Measurements from ENCODE around the gene NUP93. TPM values are rescaled to one million over a fixed set of nuclear protein-coding genes. Genes with fewer than 3 reads are reported as not detected.

NUP93 gene
- total and polyA plus RNA-seq, 11 donors, result 21.8 to 49.0 (median 27.8) TPM

DNA sequence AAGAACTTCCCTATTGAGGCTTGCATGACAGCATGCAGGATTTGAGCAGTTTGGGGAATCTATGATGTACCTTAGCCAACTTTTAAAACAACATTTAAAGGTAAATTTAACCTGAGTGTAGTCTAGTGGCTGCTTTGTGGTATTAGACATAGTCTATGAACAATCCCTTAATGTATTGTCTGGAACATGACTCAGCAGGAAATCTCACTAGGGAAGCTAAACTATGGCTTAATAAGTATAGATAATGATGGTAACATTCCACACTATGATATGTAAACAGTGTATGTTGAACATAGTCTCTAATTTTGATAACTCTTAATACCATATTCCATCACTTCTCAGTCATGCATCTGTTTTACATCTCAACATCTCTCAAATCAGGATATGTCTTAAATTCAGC is 83.0 kb downstream of the NUP93 start:
- peaks cover 0 to 5% (median 0%) of the 10 kb centered on the region in 12 donors for H3K4me1 ChIP-seq
- no peaks in the 10 kb centered on the region for H3K27me3 ChIP-seq
- DNase-seq, result no peak
- ATAC-seq, result no peak
- no peak overlapping the region for H3K4me3 ChIP-seq
- peaks cover 0 to 3% (median 0%) of the 10 kb centered on the region in 9 donors for H3K36me3 ChIP-seq
- H3K27ac ChIP-seq, result no peak overlapping the region
- intact Hi-C loops (cut with DNase I), result no loop called here
- no peaks in the 10 kb centered on the region for H3K9me3 ChIP-seq
- TF ChIP-seq, protein P1, sequence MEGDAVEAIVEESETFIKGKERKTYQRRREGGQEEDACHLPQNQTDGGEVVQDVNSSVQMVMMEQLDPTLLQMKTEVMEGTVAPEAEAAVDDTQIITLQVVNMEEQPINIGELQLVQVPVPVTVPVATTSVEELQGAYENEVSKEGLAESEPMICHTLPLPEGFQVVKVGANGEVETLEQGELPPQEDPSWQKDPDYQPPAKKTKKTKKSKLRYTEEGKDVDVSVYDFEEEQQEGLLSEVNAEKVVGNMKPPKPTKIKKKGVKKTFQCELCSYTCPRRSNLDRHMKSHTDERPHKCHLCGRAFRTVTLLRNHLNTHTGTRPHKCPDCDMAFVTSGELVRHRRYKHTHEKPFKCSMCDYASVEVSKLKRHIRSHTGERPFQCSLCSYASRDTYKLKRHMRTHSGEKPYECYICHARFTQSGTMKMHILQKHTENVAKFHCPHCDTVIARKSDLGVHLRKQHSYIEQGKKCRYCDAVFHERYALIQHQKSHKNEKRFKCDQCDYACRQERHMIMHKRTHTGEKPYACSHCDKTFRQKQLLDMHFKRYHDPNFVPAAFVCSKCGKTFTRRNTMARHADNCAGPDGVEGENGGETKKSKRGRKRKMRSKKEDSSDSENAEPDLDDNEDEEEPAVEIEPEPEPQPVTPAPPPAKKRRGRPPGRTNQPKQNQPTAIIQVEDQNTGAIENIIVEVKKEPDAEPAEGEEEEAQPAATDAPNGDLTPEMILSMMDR (IDR thresholded peaks at IDR 0.05), result no peak
- TF ChIP-seq POLR2A (IDR thresholded peaks at IDR 0.05), result no peak

DNA sequence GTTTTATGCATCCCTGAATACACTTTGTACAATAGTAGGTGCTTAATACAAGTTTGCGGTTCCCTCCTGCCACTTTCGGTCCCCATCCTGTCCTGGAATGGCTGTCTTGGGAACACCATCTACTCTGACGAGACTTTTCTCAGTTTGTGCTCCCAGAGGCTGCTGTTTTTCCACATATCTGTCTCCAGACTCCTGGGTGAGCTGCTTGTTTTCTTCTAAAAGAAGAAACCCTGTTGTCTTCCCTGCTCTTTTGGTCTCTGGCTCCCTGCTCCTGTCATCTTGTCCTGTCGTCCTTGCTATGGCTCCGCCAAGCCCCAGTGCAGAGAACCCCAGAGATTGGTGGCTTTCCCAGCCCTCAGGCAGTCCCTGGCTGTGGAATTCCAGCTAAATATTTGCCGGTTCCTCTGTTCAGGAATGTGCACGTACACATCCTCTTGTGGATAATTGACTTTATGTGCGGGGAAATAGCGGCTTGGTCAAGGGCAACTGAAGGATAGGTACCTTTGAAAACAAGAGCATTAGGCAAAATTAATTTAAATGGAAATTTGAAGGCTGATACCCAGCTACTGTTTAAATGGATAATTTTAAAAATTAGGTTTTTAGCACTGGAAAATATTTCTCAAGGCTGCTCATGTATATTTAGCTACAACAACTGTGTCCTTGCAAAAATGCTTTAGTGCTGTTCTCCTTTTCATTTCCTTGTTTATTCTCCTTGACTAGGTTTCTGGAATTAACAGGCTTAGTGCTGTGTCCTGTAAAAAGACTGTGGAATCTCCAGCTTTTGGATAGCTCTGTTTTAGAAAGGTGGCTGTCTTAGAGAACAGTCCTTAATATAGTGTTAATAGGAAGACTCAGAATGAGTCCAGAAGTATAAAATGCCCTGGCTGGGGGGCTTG is 84.9 kb downstream of the NUP93 start:
- Histone ChIP-seq H3K27me3 (no peaks in the 10 kb centered on the region), H3K4me3 (no peak overlapping the region), H3K4me1 (peaks cover 0 to 5% (median 0%) of the 10 kb centered on the region in 12 donors), H3K36me3 (peaks cover 0 to 17% (median 14%) of the 10 kb centered on the region in 9 donors), H3K27ac (no peak overlapping the region), H3K9me3 (no peaks in the 10 kb centered on the region)
- no peak for TF ChIP-seq POLR2A (IDR thresholded peaks at IDR 0.05)
- TF ChIP-seq, protein P1 (IDR thresholded peaks at IDR 0.05), result no peak
- intact Hi-C loops (cut with DNase I), result no loop called here
- whole genome bisulfite sequencing, 4 donors, result 64 to 68% (median 66%) methylated on average over 9 of the region's 9 CpGs
- DNase-seq (no peak), ATAC-seq (peak in 1 of 4 donors; percentile 48)

DNA sequence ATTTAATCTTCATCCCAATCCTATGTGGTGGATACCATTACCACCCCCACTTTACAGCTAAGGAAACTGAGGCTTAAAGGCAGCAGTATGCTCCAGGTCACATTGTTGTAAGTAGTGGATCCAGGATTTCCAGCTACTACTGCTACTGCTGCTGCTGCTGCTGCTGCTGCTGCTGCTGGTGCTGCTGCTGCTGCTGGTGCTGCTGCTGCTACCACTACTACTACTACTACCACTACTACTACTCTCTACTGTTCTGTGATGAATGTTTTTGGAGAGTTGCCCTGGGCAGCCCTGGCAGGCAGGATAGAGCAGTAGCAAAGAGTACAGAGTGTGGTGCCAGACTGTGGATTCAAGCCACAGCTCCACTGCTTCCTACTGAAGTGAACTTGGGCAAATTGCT is 85.8 kb downstream of the NUP93 start:
- Histone ChIP-seq H3K36me3 (peaks cover 0 to 26% (median 23%) of the 10 kb centered on the region in 9 donors), H3K9me3 (no peaks in the 10 kb centered on the region), H3K4me1 (peaks cover 0 to 5% (median 0%) of the 10 kb centered on the region in 12 donors), H3K27me3 (no peaks in the 10 kb centered on the region), H3K27ac (no peak overlapping the region), H3K4me3 (no peak overlapping the region)
- DNase-seq (peak in 2 of 5 donors; percentile 47 to 61), ATAC-seq (peak; percentile 77 to 90 (median 86))
- intact Hi-C loops (cut with DNase I), result no loop called here
- TF ChIP-seq, protein P1 (IDR thresholded peaks at IDR 0.05), result no peak
- TF ChIP-seq POLR2A (IDR thresholded peaks at IDR 0.05), result no peak

DNA sequence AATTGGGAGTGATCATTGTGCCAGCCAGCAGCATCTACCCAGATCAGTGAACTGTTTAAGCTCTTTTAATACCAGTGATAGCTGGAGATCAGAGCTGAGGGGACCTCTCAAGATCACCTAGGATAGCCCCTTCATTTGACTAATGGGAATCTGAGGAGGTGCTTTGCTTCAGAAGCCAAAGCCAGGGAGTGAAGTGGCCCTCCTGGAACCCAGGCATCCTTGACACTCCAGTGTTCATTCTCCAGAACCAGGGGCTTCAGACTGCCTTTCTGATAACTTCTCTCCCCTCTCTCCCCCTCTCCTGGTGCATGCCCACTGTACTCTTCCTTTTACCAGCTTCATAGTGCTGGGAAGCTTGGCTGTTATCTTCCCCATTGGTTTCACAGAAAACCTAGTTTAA is 87.1 kb downstream of the NUP93 start:
- H3K27ac ChIP-seq, result no peak overlapping the region
- H3K36me3 ChIP-seq, result peaks cover 0 to 38% (median 36%) of the 10 kb centered on the region in 9 donors
- H3K4me1 ChIP-seq, result peaks cover 0 to 5% (median 0%) of the 10 kb centered on the region in 12 donors
- no peak overlapping the region for H3K4me3 ChIP-seq
- ATAC-seq, result no peak
- no peaks in the 10 kb centered on the region for H3K9me3 ChIP-seq
- DNase-seq, result no peak
- H3K27me3 ChIP-seq, result no peaks in the 10 kb centered on the region
- intact Hi-C loops (cut with DNase I), result no loop called here
- TF ChIP-seq, protein P1 (IDR thresholded peaks at IDR 0.05), result no peak
- TF ChIP-seq POLR2A (IDR thresholded peaks at IDR 0.05), result no peak
